ENCODE measurements around the gene RARB.

The RARB gene

GRCh38 chr3:25578059-25578458 is 150.0 kb downstream of the RARB start:
- Histone ChIP-seq H3K4me1 (ENCODE audit: control insufficient read depth in 1 of 2, insufficient read depth in 2 of 2, low read length in 2 of 2) (no peaks in the 10 kb centered on the region), H3K27ac (ENCODE audit: low read depth, low read length) (no peak overlapping the region), H3K9me3 (ENCODE audit: control insufficient read depth in 1 of 2, low read length in 2 of 2) (no peaks in the 10 kb centered on the region), H3K27me3 (ENCODE audit: control insufficient read depth in 1 of 2, insufficient read depth in 2 of 2, low read length in 2 of 2) (no peaks in the 10 kb centered on the region), H3K36me3 (ENCODE audit: control insufficient read depth in 1 of 2, insufficient read depth in 2 of 2, low read length in 2 of 2) (no peaks in the 10 kb centered on the region), H3K4me3 (ENCODE audit: low read depth in 1 of 2, low read length in 2 of 2) (no peak overlapping the region), H3K9ac (ENCODE audit: low read depth in 1 of 2, low read length in 2 of 2) (no peak overlapping the region)

GRCh38 chr3:25580534-25580933 is 152.5 kb downstream of the RARB start:
- Histone ChIP-seq H3K27ac (ENCODE audit: low read depth, low read length) (no peak overlapping the region), H3K9me3 (ENCODE audit: control insufficient read depth in 1 of 2, low read length in 2 of 2) (no peaks in the 10 kb centered on the region), H3K4me1 (ENCODE audit: control insufficient read depth in 1 of 2, insufficient read depth in 2 of 2, low read length in 2 of 2) (no peaks in the 10 kb centered on the region), H3K4me3 (ENCODE audit: low read depth in 1 of 2, low read length in 2 of 2) (no peak overlapping the region), H3K9ac (ENCODE audit: low read depth in 1 of 2, low read length in 2 of 2) (no peak overlapping the region), H3K36me3 (ENCODE audit: control insufficient read depth in 1 of 2, insufficient read depth in 2 of 2, low read length in 2 of 2) (no peaks in the 10 kb centered on the region), H3K27me3 (ENCODE audit: control insufficient read depth in 1 of 2, insufficient read depth in 2 of 2, low read length in 2 of 2) (no peaks in the 10 kb centered on the region)

DNA sequence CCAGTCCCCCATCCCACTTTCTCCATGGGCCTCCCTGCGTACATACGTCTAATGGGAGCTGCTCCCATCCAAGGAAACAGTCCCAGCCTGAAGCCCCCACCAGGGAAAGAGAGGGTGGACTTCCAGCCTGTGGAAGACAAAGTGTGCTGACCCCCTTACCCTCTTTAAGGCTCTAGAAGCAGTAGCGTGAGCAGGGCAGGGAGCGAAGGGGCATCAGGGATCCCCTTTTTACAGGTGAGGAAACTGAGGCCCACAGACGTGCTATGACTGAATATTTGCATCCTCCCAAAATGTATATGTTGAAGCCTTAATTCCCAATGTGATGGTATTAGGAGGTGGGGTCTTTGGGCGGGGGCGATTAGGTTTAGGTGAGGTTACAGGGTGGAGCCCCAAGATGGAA is 153.3 kb downstream of the RARB start:
- Histone ChIP-seq H3K27me3 (ENCODE audit: control insufficient read depth in 1 of 2, insufficient read depth in 2 of 2, low read length in 2 of 2) (no peaks in the 10 kb centered on the region), H3K9me3 (ENCODE audit: control insufficient read depth in 1 of 2, low read length in 2 of 2) (no peaks in the 10 kb centered on the region), H3K9ac (ENCODE audit: low read depth in 1 of 2, low read length in 2 of 2) (no peak overlapping the region), H3K36me3 (ENCODE audit: control insufficient read depth in 1 of 2, insufficient read depth in 2 of 2, low read length in 2 of 2) (no peaks in the 10 kb centered on the region), H3K4me1 (ENCODE audit: control insufficient read depth in 1 of 2, insufficient read depth in 2 of 2, low read length in 2 of 2) (no peaks in the 10 kb centered on the region), H3K4me3 (ENCODE audit: low read depth in 1 of 2, low read length in 2 of 2) (no peak overlapping the region), H3K27ac (ENCODE audit: low read depth, low read length) (no peak overlapping the region)

DNA sequence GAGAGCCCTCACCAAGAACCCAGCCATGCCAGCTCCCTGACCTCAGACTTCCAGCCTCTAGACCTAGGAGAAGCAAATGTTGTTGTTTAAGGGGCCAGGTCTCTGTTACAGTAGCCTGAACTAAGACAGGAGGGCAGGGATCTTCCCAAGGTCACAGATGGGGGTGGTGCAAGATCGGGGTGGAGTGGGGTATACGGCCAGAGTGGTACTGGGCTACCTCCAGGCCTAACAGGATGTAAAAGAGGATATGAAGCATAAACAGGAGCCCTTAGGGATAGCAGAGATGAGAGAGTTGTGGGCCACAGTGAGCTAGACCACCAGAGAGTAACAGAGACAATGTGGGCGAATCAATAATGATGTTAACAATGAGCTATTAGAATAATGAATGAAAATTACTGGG is 153.8 kb downstream of the RARB start:
- Histone ChIP-seq H3K4me3 (ENCODE audit: low read depth in 1 of 2, low read length in 2 of 2) (no peak overlapping the region), H3K9ac (ENCODE audit: low read depth in 1 of 2, low read length in 2 of 2) (no peak overlapping the region), H3K36me3 (ENCODE audit: control insufficient read depth in 1 of 2, insufficient read depth in 2 of 2, low read length in 2 of 2) (no peaks in the 10 kb centered on the region), H3K9me3 (ENCODE audit: control insufficient read depth in 1 of 2, low read length in 2 of 2) (no peaks in the 10 kb centered on the region), H3K27ac (ENCODE audit: low read depth, low read length) (no peak overlapping the region), H3K4me1 (ENCODE audit: control insufficient read depth in 1 of 2, insufficient read depth in 2 of 2, low read length in 2 of 2) (no peaks in the 10 kb centered on the region), H3K27me3 (ENCODE audit: control insufficient read depth in 1 of 2, insufficient read depth in 2 of 2, low read length in 2 of 2) (no peaks in the 10 kb centered on the region)

DNA sequence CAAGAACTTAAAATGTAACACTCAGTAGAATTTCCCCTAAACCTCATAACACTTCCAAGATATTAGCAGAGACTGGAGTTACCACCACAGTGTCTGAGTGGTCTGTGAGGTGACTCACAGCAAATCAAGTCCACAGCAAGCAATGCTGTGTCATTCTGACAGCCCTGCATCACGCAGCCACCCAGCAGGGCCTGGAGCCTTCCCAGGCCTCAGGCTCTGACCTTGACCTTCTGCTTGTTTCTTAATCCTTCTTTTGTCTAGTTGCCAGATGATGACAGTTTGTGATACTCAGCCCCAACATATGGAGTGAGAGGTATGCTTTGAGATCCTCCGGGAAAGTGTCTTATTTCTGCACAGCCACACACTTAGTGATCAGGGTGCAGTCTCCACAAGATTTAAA is 154.2 kb downstream of the RARB start:
- H3K36me3 ChIP-seq (ENCODE audit: control insufficient read depth in 1 of 2, insufficient read depth in 2 of 2, low read length in 2 of 2) = no peaks in the 10 kb centered on the region
- H3K27me3 ChIP-seq (ENCODE audit: control insufficient read depth in 1 of 2, insufficient read depth in 2 of 2, low read length in 2 of 2) = no peaks in the 10 kb centered on the region
- no peak overlapping the region for H3K4me3 ChIP-seq (ENCODE audit: low read depth in 1 of 2, low read length in 2 of 2)
- H3K9ac ChIP-seq (ENCODE audit: low read depth in 1 of 2, low read length in 2 of 2) = no peak overlapping the region
- H3K9me3 ChIP-seq (ENCODE audit: control insufficient read depth in 1 of 2, low read length in 2 of 2) = no peaks in the 10 kb centered on the region
- no peak overlapping the region for H3K27ac ChIP-seq (ENCODE audit: low read depth, low read length)
- no peaks in the 10 kb centered on the region for H3K4me1 ChIP-seq (ENCODE audit: control insufficient read depth in 1 of 2, insufficient read depth in 2 of 2, low read length in 2 of 2)

DNA sequence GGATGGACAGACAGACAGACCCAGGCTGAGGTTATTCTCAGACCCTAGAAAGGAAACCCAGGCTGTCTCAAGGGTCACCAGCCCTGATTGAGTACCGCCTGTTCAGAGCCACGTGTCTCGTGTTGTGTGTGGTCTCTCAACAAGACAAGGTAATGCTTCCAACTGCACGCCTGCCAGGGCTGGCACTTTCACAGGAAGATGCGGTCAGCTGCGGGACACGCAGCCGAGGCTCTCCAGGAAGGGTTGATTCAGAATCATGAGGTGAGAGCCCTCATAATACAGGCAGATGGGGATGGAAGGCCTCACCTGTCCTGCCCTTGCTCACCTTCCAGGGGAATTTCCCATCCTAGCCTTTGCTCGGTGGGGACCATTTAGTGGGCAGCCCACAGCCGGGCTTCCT is 155.3 kb downstream of the RARB start:
- Histone ChIP-seq H3K4me3 (ENCODE audit: low read depth in 1 of 2, low read length in 2 of 2) (no peak overlapping the region), H3K36me3 (ENCODE audit: control insufficient read depth in 1 of 2, insufficient read depth in 2 of 2, low read length in 2 of 2) (no peaks in the 10 kb centered on the region), H3K9ac (ENCODE audit: low read depth in 1 of 2, low read length in 2 of 2) (no peak overlapping the region), H3K27ac (ENCODE audit: low read depth, low read length) (no peak overlapping the region), H3K27me3 (ENCODE audit: control insufficient read depth in 1 of 2, insufficient read depth in 2 of 2, low read length in 2 of 2) (no peaks in the 10 kb centered on the region), H3K9me3 (ENCODE audit: control insufficient read depth in 1 of 2, low read length in 2 of 2) (no peaks in the 10 kb centered on the region), H3K4me1 (ENCODE audit: control insufficient read depth in 1 of 2, insufficient read depth in 2 of 2, low read length in 2 of 2) (no peaks in the 10 kb centered on the region)

- no peaks in the 10 kb centered on the region for H3K36me3 ChIP-seq (ENCODE audit: control insufficient read depth in 1 of 2, insufficient read depth in 2 of 2, low read length in 2 of 2)
- H3K9ac ChIP-seq (ENCODE audit: low read depth in 1 of 2, low read length in 2 of 2) = no peak overlapping the region
- no peaks in the 10 kb centered on the region for H3K4me1 ChIP-seq (ENCODE audit: control insufficient read depth in 1 of 2, insufficient read depth in 2 of 2, low read length in 2 of 2)
- no peak overlapping the region for H3K4me3 ChIP-seq (ENCODE audit: low read depth in 1 of 2, low read length in 2 of 2)
- H3K9me3 ChIP-seq (ENCODE audit: control insufficient read depth in 1 of 2, low read length in 2 of 2) = no peaks in the 10 kb centered on the region
- no peak overlapping the region for H3K27ac ChIP-seq (ENCODE audit: low read depth, low read length)
- no peaks in the 10 kb centered on the region for H3K27me3 ChIP-seq (ENCODE audit: control insufficient read depth in 1 of 2, insufficient read depth in 2 of 2, low read length in 2 of 2)
Measured at GRCh38 chr3:25584011-25584789, 156.1 kb downstream of the RARB start.

- Histone ChIP-seq H3K27ac (ENCODE audit: low read depth, low read length) (no peak overlapping the region), H3K36me3 (ENCODE audit: control insufficient read depth in 1 of 2, insufficient read depth in 2 of 2, low read length in 2 of 2) (no peaks in the 10 kb centered on the region), H3K27me3 (ENCODE audit: control insufficient read depth in 1 of 2, insufficient read depth in 2 of 2, low read length in 2 of 2) (no peaks in the 10 kb centered on the region), H3K4me1 (ENCODE audit: control insufficient read depth in 1 of 2, insufficient read depth in 2 of 2, low read length in 2 of 2) (no peaks in the 10 kb centered on the region), H3K9me3 (ENCODE audit: control insufficient read depth in 1 of 2, low read length in 2 of 2) (no peaks in the 10 kb centered on the region), H3K9ac (ENCODE audit: low read depth in 1 of 2, low read length in 2 of 2) (no peak overlapping the region), H3K4me3 (ENCODE audit: low read depth in 1 of 2, low read length in 2 of 2) (no peak overlapping the region)
Measured at GRCh38 chr3:25585361-25586166, 157.5 kb downstream of the RARB start.

- Histone ChIP-seq H3K27ac (ENCODE audit: low read depth, low read length) (no peak overlapping the region), H3K27me3 (ENCODE audit: control insufficient read depth in 1 of 2, insufficient read depth in 2 of 2, low read length in 2 of 2) (no peaks in the 10 kb centered on the region), H3K9ac (ENCODE audit: low read depth in 1 of 2, low read length in 2 of 2) (no peak overlapping the region), H3K36me3 (ENCODE audit: control insufficient read depth in 1 of 2, insufficient read depth in 2 of 2, low read length in 2 of 2) (no peaks in the 10 kb centered on the region), H3K4me1 (ENCODE audit: control insufficient read depth in 1 of 2, insufficient read depth in 2 of 2, low read length in 2 of 2) (no peaks in the 10 kb centered on the region), H3K4me3 (ENCODE audit: low read depth in 1 of 2, low read length in 2 of 2) (no peak overlapping the region), H3K9me3 (ENCODE audit: control insufficient read depth in 1 of 2, low read length in 2 of 2) (no peaks in the 10 kb centered on the region)
Measured at GRCh38 chr3:25586167-25586505, 158.1 kb downstream of the RARB start.

- Histone ChIP-seq H3K9ac (ENCODE audit: low read depth in 1 of 2, low read length in 2 of 2) (no peak overlapping the region), H3K9me3 (ENCODE audit: control insufficient read depth in 1 of 2, low read length in 2 of 2) (no peaks in the 10 kb centered on the region), H3K27ac (ENCODE audit: low read depth, low read length) (no peak overlapping the region), H3K27me3 (ENCODE audit: control insufficient read depth in 1 of 2, insufficient read depth in 2 of 2, low read length in 2 of 2) (no peaks in the 10 kb centered on the region), H3K4me3 (ENCODE audit: low read depth in 1 of 2, low read length in 2 of 2) (no peak overlapping the region), H3K36me3 (ENCODE audit: control insufficient read depth in 1 of 2, insufficient read depth in 2 of 2, low read length in 2 of 2) (no peaks in the 10 kb centered on the region), H3K4me1 (ENCODE audit: control insufficient read depth in 1 of 2, insufficient read depth in 2 of 2, low read length in 2 of 2) (no peaks in the 10 kb centered on the region)
Measured at GRCh38 chr3:25586553-25586952, 158.5 kb downstream of the RARB start.
